Glomerular endothelial cell (primary cell): ENCODE data around the gene RBFOX1. TPM values are rescaled to one million over a fixed set of nuclear protein-coding genes. Genes with fewer than 3 reads are reported as not detected.

Source experiments
- DNase-seq: peaks from one replicate; pipeline ENCODE4 v3.0.0-alpha.2; 2011; ENCODE audit warnings: low read depth, low spot score; ENCODE audit errors: extremely low read depth
- total RNA-seq: library from RNA; depleted of rRNA; stranded (reverse); fragments of >200 nt; gene quantifications from 2 replicates; pipeline ENCODE4 v1.2.3, GENCODE V29; 2015

The RBFOX1 gene
- total RNA-seq, 1 donor from 2014 or later, result not detected

DNA sequence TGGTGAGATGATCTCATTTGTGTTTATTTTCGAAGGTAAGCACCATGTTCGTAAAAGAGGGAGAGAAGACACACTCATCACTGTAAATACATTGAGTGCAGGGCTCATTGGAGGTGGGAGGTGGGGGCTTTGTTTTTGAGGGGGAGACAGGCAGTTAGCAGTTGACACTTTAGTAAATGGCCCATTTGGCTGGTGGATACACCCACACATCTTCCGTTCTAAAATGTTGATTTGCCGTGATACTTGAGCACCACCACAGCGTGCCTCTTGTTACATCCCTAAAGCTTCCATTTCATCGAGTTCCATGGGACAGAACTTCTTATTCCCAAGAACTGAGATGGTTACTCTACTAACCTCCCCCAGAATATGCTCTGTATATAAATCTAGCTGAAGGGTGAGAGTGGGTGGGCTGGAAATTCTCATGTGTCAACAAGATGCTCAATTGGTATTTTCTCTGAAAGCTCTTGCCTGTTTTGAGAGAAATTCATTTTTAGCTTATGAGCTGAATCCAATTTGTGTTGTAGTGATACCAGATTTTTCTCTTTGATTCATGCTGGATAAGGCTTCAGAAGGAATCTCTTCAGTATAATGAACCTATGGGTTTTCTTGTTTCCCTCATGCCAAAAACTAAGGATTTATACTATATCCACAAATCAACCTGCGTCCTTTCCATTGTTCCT, 314.3 kb downstream of the RBFOX1 start:
- DNase-seq, result no peak

GRCh38 chr16:7650431-7650830, 317.8 kb downstream of the RBFOX1 start:
- DNase-seq, result no peak

GRCh38 chr16:7651803-7652570, 319.3 kb downstream of the RBFOX1 start:
- no peak for DNase-seq

GRCh38 chr16:7653746-7654461, 321.3 kb downstream of the RBFOX1 start:
- DNase-seq, result no peak

- DNase-seq, result no peak
These were observed 343.0 kb downstream of the RBFOX1 start for GRCh38 chr16:7675628-7676027.

- DNase-seq, result no peak
These were observed 347.7 kb downstream of the RBFOX1 start for GRCh38 chr16:7680296-7680695.

DNA sequence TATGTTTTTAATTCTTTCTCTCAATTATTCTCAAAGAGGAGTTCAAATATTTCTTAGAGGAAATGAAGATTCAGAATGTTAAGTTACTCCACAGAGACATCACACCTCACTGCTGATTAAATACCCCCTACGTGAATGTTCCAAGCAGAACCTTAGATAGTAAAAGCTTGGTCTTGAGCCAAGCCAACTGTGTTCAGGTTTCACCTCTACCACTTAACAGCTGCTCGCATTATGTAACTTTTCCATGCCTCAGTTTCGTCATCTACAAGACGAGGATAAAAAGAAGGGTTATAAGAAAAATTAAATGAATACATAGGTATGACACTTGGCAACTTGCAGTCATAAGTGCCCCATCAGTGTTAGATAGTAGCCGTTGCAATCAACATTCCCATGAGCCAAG, 356.2 kb downstream of the RBFOX1 start:
- no peak for DNase-seq

DNA sequence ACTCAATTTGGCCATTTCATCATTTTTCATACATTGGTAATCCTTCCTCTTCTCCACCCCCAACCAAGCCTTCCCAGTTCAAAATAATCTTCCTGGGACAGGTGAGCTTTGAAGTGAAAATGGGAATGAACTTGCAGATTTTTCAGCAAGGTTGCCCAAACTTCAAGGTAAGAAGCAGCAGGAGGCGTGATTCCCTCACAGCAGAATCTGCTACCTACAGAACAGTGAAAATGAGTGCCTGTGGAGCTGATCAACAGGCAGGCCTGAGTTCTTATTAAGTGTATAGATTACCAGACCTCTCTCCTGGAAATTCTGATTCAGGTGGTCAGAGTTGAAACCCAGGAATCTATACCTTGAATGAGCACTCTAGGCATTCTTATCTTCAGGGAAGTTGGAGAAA, 356.6 kb downstream of the RBFOX1 start:
- DNase-seq, result no peak

DNA sequence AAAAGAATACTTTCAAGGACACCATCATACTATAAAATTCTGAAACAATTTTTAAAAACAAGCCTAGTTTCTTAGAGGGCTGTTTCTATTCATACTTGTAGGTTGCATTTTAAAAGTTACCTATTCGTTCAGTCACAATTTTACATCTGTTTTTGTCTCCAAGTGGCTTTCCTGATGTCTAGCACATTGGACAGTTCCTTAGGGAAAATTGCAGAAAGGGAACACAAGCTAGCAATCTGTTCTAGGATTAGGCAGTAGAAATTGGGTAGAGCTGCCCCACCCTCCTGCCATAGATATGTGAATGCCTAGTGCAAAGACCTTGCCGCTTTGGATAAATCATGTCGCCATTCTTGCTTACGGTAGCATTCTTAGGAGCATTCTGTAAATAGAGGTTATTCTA, 358.9 kb downstream of the RBFOX1 start:
- no peak for DNase-seq

DNA sequence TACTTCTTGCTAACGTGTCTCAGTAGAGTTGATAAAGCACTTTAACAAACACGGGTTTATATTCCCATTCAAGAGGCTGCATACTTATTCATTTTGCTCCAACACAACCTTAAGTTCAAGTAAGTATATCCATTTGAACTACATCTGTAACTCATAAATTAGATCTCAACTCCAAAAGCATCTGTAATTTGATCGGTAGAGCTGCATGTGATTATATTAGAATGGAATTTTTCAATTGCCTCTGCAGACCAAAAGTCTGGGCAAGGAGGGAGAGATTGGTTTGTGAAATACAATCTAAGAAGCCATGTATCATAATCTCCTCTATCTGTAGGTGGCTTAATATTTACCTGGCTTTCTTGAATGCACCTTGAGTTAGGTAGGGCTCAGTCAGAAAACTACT, 371.0 kb downstream of the RBFOX1 start:
- DNase-seq, result no peak

- DNase-seq, result no peak
These were observed 373.2 kb downstream of the RBFOX1 start for GRCh38 chr16:7705885-7706284.

- DNase-seq, result no peak
These were observed 376.5 kb downstream of the RBFOX1 start for GRCh38 chr16:7709186-7709585.

- DNase-seq, result no peak
These were observed 380.6 kb downstream of the RBFOX1 start for GRCh38 chr16:7713244-7713643.

DNA sequence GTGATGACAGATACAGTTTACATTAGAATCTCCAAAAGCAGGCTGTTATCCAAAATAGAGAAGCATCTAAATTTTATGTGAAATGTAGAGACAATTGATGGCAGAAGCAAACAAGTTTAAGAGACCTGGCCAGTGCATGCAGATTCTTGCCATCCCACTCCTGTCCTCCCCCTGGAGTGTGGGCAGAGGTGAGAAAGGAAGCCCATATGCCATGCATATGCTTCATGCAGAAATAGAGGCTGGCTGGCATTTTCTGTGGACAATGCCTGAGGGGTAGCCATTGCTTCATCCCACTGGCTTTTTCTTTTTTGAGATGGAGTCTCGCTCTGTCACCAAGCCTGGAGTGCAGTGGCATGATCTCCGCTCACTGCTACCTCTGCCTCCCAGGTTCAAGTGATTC, 382.1 kb downstream of the RBFOX1 start:
- no peak for DNase-seq

- no peak for DNase-seq
These were observed 384.3 kb downstream of the RBFOX1 start for GRCh38 chr16:7716660-7717550.

DNA sequence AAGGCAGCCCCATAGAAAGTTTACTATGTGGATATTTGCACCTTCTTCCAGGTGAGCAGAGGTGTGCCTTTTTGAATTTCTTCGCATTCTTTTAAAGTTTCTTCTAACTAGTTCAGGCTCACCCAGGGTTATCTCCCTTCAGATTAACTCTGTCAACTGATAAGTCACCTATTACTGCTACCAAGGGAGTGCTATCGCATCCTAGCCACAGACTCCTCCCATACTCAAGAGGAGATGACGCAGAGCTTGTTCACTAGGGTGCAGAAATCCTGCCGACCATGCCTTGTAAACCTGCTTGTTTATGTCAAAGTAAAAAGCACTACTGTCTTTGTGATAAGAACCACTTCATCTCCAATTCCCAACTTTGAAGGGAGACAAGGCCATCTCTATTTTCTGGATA, 390.1 kb downstream of the RBFOX1 start:
- DNase-seq, result no peak

DNA sequence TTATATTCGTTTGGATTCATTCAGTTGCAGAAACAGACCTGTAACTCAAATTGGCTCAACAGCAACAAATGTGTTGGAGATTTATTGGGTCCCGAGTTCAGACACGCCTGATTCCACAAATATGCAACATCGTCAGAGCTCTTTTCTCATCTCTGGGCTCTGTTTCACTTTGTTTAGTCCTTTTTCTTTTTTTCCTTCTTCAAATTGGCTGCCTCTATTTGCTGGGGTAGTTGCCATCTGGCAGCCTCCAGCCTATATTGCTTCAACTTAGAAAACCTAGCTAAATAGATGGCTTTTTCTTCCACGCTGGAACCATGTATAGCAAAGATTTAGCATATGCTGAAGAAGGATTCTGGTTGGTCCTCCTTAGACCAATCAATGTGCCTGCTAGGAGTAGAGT, 398.5 kb downstream of the RBFOX1 start:
- DNase-seq, result no peak

DNA sequence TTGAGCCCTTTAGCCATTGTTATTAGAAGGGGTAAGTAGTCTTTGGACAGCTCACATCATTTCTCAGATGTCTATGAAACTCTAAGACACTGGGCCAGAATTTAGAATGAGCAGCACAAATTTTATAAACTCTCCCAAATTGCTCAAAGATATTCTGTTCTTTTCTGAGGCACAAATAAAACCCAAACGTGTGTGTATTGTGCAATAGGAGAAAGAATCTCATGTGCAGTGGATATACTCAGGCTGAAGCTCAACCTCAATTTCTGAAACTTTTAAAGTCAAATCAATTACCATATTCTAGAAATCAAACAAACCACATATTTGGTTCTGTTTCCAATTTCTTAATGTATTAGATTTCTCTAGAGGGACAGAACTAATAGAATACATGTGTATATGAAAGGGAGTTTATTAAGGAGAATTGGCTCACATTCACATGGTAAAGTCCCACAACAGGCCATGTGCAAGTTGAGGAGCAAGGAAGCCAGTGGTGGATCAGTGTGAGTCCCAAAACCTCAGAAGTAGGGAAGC, 403.6 kb downstream of the RBFOX1 start:
- no peak for DNase-seq

DNA sequence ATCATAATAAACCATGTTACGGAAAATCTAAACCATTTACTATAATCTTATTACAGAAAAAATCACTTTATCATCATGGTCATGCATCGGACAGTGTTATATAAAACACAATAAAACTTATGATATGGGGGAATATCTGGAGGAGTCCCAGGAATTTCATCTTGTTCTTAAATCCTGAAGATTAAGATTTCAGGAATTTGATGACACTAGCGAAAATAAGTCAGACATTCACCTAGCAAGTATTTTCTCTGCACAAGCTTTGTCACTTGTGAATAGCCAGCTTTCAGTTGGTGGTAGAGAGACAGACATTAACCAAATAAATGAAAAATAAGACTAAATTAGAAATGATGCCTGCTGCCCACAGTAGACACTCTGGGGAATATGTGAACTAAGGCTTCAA, 410.0 kb downstream of the RBFOX1 start:
- DNase-seq, result no peak

DNA sequence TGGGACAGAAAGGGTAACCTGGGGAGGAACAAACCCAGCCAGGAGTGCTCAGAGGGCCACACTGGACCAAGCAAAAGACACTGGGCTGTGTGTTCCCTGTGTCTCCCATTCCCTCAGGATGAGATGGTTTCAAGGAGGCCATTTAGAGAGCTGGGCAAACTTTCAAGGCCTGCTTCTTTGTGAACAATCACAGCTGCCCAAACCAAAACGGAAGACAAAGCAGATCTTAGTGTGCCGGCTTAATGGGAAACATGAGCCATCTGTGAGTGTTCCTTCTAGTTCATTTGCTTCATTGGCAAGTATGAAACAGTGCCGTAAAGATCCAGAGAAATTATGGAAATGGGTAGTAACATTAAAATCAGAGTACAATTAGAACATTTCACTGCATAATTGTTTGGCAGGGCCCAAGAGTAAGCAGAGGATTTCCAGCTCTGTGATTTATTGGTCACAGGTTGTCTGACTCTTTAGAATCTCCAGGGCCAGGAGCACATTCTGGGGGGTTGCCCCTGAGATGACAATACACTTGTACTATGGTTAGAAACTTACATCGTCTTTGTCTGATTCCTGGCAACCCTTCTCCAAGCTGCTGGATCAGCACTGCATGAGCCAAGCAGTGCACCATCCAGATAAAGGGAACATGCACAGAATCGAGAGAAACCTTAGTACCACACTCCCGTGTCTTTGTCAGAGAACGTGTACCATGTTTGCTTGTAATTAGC, 412.1 kb downstream of the RBFOX1 start:
- no peak for DNase-seq
